GM12892 (cell line): ENCODE results near the gene JARID2.

Experiments
- POLR2A ChIP-seq: IDR thresholded peaks from 2 replicates; pipeline ENCODE4 v1.6.1; 2011; ENCODE audit warnings: low read depth, low read length, control low read depth
- POLR2AphosphoS5 ChIP-seq: IDR thresholded peaks from 2 replicates; pipeline ENCODE4 v1.6.1; 2011; ENCODE audit warnings: low read depth, low read length, control low read depth

GRCh38 chr6:15405129-15406068 is 159.5 kb downstream of the JARID2 start:
- no peak for TF ChIP-seq POLR2A
- no peak for TF ChIP-seq POLR2AphosphoS5
